Mammary epithelial cell (primary cell): ENCODE measurements around the gene PRKCH.

ENCODE experiments used
- CTCF ChIP-seq, 2 donors: IDR thresholded peaks in 1 of 2; conservative IDR thresholded peaks in 1 of 2; 2 replicates each; pipeline ENCODE4 v1.5.1; 2011 to 2012; ENCODE audit warnings: inconsistent platforms in 2 of 2, low read length in 2 of 2, mild to moderate bottlenecking in 2 of 2, control low read depth in 1 of 2, low read depth in 1 of 2; ENCODE audit not compliant: insufficient read depth in 1 of 2; ENCODE audit errors: extremely low read depth in 1 of 2
- EZH2 ChIP-seq: IDR thresholded peaks from 2 replicates; pipeline ENCODE4 v1.6.1; 2012; ENCODE audit warnings: low read length, inconsistent platforms, borderline replicate concordance

GRCh38 chr14:61444215-61444768, 122.9 kb downstream of the PRKCH start:
- TF ChIP-seq CTCF (conservative IDR thresholded peaks at IDR 0.05 in 1 of 2, IDR thresholded peaks at IDR 0.05 in 1 of 2; ENCODE audit: extremely low read depth in 1 of 2, insufficient read depth in 1 of 2, low read depth in 1 of 2, low read length in 2 of 2), result no peak
- no peak for TF ChIP-seq EZH2
